Muscle layer of duodenum (tissue), 2 donors: ENCODE data around the gene STIM2.

Experiments used
- H3K27ac ChIP-seq: one replicate; pipeline ENCODE4 v1.7.0; 2013; ENCODE audit warnings: mild to moderate bottlenecking, low read length
- H3K27me3 ChIP-seq: one replicate; pipeline ENCODE4 v1.7.0; 2013; ENCODE audit warnings: low read depth, mild to moderate bottlenecking, control low read depth, low read length
- H3K36me3 ChIP-seq, 2 donors: one replicate each; pipeline ENCODE4 v1.7.0; 2013; ENCODE audit warnings: low read length in 2 of 2, control low read depth in 1 of 2, mild to moderate bottlenecking in 1 of 2; ENCODE audit not compliant: insufficient read depth in 2 of 2, control insufficient read depth in 1 of 2
- H3K4me1 ChIP-seq, 2 donors: one replicate each; pipeline ENCODE4 v1.7.0; 2013; ENCODE audit warnings: low read length in 2 of 2, mild to moderate bottlenecking in 2 of 2, control low read depth in 1 of 2, moderate library complexity in 1 of 2; ENCODE audit not compliant: insufficient read depth in 2 of 2, control insufficient read depth in 1 of 2
- H3K4me3 ChIP-seq, 2 donors: one replicate each; pipeline ENCODE4 v1.7.0; 2013; ENCODE audit warnings: low read length in 2 of 2, low read depth in 1 of 2, mild to moderate bottlenecking in 1 of 2
- H3K9me3 ChIP-seq, 2 donors: one replicate each; pipeline ENCODE4 v1.7.0; 2013; ENCODE audit warnings: low read length in 2 of 2, control low read depth in 1 of 2, mild to moderate bottlenecking in 1 of 2; ENCODE audit not compliant: control insufficient read depth in 1 of 2
- donor health status: healthy.

STIM2 gene

DNA sequence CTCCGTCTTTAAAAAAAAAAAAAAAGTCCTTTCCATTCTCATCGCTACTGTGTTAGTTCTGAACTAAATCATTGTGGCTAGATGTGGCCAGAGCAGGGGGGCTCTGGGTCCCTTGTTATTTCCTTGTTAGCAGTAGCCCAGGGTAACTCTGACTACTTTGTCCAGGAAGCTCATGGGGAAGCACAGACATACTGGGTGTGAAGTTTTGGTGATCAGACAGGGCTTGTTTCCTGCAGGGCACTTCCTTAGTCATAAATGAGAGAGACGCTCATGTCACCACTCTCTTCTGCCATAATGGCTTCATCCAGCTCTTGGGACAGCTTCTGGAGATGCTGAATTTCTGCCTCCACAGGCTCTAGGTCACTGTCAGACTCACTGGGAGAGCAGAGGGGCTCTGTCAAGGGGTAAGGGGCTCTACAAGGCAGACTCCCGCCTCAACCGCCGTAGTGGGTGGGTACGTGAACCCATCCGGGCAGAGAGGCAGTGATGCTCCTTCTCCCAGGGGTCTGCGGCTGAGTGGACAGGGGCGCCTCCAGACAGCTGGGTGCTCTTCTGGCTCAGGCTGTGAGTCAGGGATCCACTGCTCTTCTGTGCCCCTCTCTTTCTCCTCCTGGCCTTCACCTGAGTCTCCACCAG lies 12.9 kb downstream of the STIM2 start:
- no peaks in the 10 kb centered on the region for H3K9me3 ChIP-seq
- H3K27ac ChIP-seq = no peak overlapping the region
- no peaks in the 10 kb centered on the region for H3K27me3 ChIP-seq
- H3K4me1 ChIP-seq = no peaks in the 10 kb centered on the region
- H3K4me3 ChIP-seq = no peak overlapping the region
- H3K36me3 ChIP-seq = no peaks in the 10 kb centered on the region

DNA sequence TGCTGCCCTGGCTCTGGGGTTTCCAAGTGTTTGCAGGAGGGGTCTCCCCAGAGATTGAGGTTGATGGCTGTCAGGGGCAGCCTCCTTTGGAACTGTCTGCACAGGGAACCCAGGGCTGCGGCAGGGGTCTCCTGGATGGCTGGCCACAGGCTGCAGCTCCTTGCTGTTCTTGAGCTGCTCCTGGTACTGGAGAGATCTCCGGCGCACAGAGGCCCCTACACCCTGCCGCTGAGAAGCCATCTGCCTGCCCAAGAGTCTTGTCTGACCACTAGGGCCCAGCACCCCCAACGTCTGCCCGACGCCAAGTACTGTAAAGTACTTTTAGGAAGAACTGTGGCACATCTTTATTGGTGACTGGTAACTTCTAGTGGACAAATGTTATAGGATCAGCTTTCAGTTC lies 13.5 kb downstream of the STIM2 start:
- no peaks in the 10 kb centered on the region for H3K4me1 ChIP-seq
- H3K27ac ChIP-seq = no peak overlapping the region
- H3K27me3 ChIP-seq = no peaks in the 10 kb centered on the region
- H3K9me3 ChIP-seq = no peaks in the 10 kb centered on the region
- H3K4me3 ChIP-seq = no peak overlapping the region
- H3K36me3 ChIP-seq = no peaks in the 10 kb centered on the region

DNA sequence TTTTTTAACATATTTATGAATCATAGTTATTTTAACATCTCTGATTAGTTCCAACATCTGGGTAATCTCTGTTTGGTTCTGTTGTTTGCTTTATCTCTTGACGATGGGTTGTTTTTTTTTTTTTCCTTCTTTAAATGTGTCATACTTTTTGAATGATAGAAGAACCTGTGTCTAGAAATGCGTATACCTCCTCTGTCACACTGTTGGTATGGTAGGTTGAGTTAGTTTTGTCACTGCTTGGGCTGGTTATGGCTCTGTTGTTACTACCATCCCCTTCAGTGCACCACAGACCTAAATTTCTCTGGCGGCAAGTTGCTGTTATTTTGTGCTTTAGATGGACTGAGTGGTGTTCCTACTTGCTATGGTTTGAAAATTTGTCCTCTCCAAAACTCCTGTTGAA lies 16.8 kb downstream of the STIM2 start:
- Histone ChIP-seq H3K27ac (no peak overlapping the region), H3K36me3 (no peaks in the 10 kb centered on the region), H3K4me3 (no peak overlapping the region), H3K4me1 (no peaks in the 10 kb centered on the region), H3K27me3 (no peaks in the 10 kb centered on the region), H3K9me3 (no peaks in the 10 kb centered on the region)

DNA sequence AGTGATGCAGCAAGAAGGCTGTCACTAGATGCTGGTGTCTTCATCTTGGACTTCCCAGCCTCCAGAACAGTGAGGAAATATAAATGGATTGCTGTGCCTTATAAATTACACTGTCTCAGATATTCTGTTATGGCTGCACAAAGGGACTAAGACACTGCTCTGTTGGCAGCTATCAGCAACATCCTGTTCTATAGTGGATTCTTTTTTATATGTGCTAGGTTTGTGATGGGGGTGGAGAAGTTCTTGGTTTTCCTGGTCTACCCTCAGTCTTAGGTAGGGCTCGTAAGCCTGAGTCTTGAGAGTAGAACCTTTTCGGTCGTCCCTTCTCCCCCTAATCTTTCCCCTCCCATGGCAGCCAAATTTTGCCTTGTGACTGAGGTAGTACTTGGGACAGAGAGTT lies 17.3 kb downstream of the STIM2 start:
- Histone ChIP-seq H3K9me3 (no peaks in the 10 kb centered on the region), H3K36me3 (no peaks in the 10 kb centered on the region), H3K27me3 (no peaks in the 10 kb centered on the region), H3K4me3 (no peak overlapping the region), H3K4me1 (no peaks in the 10 kb centered on the region), H3K27ac (no peak overlapping the region)

DNA sequence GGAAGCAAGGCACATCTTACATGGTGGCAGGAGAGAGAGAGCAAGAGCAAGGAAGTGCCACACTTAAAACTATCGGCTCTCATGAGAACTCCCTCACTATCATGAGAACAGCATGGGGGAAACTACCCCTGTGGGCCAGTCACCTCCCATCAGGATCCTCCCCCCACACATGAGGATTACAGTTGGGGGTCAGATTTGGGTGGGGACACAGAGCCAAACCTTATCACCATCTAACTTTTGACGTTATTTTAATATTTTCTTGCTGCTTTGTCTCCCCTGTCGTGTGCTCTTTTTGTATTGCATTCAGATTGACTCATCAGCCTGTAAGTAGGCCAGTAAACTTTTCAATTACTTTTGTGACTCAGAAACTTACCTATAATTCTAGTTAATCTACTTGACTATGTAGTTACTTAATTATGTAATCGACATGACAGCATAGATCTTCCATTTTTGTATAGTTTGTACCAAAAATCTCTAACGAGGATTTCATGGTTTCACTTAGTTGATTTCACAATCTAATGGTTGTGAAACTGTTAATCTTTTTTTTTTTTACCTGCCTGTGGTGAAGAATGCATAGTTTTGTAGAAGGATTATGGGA lies 18.3 kb downstream of the STIM2 start:
- H3K27ac ChIP-seq = no peak overlapping the region
- no peaks in the 10 kb centered on the region for H3K36me3 ChIP-seq
- no peaks in the 10 kb centered on the region for H3K27me3 ChIP-seq
- no peaks in the 10 kb centered on the region for H3K9me3 ChIP-seq
- H3K4me3 ChIP-seq = no peak overlapping the region
- no peaks in the 10 kb centered on the region for H3K4me1 ChIP-seq

DNA sequence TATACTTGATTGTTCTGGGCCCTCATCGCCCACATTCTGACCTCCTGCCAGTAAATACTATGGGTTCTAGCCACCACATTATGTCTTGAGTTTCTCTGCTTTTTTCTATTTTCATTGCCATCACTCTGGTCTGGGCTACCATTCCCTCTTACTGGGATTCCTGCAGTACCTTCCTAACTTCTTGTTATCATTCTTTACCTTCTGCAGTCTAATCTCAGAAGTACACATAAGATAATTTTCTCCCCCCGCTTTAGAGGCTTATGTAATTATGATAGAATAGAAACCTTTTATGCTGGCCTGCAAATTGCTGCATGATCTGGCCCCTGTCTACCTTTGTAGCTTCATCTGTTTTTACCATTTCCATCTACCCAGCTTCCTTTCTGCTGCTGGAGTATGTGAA lies 19.2 kb downstream of the STIM2 start:
- no peaks in the 10 kb centered on the region for H3K27me3 ChIP-seq
- H3K36me3 ChIP-seq = no peaks in the 10 kb centered on the region
- no peak overlapping the region for H3K27ac ChIP-seq
- no peaks in the 10 kb centered on the region for H3K9me3 ChIP-seq
- H3K4me3 ChIP-seq = no peak overlapping the region
- no peaks in the 10 kb centered on the region for H3K4me1 ChIP-seq

DNA sequence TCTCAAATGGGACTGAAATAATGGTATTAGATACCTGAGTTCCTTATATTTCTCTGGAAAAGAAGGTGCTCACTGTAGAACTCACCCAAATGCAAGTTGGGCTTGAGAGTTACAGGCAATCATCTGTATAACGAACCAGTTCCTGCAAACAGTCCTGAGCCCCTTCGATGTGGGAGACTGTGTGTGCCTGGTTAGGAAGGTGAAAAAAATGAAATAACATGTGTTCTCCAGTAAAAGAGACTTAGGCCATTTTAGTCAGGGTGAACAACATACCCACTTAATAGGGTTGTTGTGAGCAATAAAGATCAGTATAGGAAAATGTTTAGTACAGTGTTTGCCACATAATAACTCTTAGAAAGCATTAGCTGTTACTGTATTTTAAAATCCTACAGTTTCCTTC lies 23.4 kb downstream of the STIM2 start:
- Histone ChIP-seq H3K4me3 (no peak overlapping the region), H3K27me3 (no peaks in the 10 kb centered on the region), H3K9me3 (no peaks in the 10 kb centered on the region), H3K27ac (no peak overlapping the region), H3K36me3 (no peaks in the 10 kb centered on the region), H3K4me1 (no peaks in the 10 kb centered on the region)

DNA sequence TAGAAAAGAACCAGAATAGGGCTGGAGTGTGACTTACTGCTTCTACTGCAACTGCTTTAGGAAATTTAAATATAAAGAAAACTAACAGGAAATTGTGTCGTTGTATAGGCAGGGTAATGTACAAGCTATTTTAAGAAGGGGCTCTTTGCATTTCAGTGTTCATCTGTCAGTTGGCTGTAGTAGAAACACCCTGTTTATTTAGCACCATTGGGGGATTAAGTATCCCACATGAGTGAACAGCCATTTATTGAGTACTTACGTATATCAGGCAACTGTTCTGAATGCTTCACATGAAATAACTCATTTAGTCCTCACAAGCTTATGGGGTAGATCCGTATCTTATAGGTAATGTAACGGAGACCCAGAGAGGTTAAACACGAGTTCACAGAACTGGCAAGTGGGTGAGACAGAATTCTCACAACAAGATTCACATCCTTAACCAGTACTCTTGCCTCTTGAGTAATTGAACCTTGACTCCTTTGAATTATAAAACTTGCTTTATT lies 23.9 kb downstream of the STIM2 start:
- Histone ChIP-seq H3K4me1 (no peaks in the 10 kb centered on the region), H3K27ac (peak overlapping the region; percentile 40), H3K27me3 (no peaks in the 10 kb centered on the region), H3K36me3 (no peaks in the 10 kb centered on the region), H3K4me3 (no peak overlapping the region), H3K9me3 (no peaks in the 10 kb centered on the region)

DNA sequence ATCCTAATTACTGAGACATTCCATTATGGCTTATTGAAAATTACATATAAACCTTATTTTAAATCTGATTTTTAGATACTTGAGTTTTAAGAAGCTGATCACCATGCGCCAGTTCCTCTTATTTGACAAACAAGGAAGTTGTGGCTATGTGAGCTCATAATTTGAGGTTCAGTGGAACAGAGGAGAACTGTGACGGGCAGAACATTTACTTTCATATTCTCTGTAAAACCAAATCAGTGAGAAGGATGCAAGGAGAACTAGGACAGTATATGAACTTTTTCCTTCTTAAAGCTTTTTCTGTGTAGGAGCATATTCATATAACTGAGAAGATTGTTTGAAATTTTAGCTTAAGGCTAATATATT lies 25.3 kb downstream of the STIM2 start:
- peak overlapping the region in 1 of 2 donors; percentile 28 for H3K4me3 ChIP-seq
- H3K4me1 ChIP-seq = no peaks in the 10 kb centered on the region
- no peak overlapping the region for H3K27ac ChIP-seq

DNA sequence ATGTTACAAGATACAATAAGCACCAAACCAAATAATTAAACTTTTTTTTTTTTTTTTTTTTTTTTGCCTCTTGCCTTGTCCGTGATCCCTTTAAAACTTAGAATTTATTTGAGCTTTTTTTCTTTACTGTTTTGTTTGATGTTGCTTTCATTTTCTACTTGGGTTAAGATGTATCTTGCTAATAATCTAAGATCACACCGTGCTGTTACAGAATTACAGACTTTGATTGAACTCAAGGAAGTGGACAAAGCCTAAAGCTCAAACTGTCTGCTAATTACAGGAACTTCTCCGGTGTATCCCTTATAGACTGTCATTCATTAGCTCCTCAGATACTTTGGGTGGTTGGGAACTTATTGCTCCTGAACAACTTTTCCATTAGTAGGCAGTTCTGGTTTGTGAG lies 26.5 kb downstream of the STIM2 start:
- H3K27ac ChIP-seq = no peak overlapping the region
- no peaks in the 10 kb centered on the region for H3K9me3 ChIP-seq
- H3K4me1 ChIP-seq = no peaks in the 10 kb centered on the region
- H3K27me3 ChIP-seq = no peaks in the 10 kb centered on the region
- H3K4me3 ChIP-seq = no peak overlapping the region
- no peaks in the 10 kb centered on the region for H3K36me3 ChIP-seq

More for the DNA sequence above, 25.3 kb downstream of the STIM2 start:
- no peaks in the 10 kb centered on the region for H3K27me3 ChIP-seq
- H3K36me3 ChIP-seq = no peaks in the 10 kb centered on the region
- H3K9me3 ChIP-seq = no peaks in the 10 kb centered on the region

DNA sequence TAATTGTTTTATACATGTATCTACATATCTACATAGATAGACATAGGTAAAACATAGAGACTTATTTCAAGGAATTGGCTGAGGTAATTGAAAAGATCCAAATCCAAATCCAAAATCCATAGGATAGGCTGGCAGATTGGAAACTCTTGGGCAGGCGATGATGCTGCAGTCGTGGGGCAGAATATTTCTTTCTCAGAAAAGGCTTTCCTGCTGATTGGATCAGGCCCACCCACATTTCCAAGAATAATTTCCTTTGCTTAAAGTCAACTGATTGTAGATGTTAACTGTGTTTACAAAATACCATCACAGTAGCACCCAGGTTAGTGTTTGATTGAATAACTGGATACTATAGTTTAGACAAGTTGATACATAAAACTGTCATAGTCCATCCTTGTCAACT lies 27.2 kb downstream of the STIM2 start:
- no peaks in the 10 kb centered on the region for H3K9me3 ChIP-seq
- no peaks in the 10 kb centered on the region for H3K27me3 ChIP-seq
- no peak overlapping the region for H3K4me3 ChIP-seq
- H3K27ac ChIP-seq = no peak overlapping the region
- no peaks in the 10 kb centered on the region for H3K4me1 ChIP-seq
- no peaks in the 10 kb centered on the region for H3K36me3 ChIP-seq

DNA sequence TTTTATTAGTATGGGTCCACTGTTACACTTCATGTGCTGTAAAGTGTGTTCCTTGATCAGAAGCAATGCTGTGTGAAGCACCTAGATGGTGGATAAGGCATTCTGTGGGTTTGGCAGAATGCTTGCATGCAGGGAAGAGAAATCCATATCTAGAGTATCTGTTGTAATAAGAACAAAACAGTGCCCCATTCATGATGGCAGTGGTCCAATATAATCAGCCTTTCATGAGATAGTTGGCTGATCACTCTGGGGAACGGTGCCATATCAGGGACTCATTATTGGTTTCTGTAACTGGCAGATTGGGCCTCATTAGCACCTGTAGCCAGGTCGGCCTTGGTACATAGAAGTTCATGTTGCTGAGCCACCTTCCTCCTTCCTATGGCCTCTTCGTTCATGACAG lies 28.7 kb downstream of the STIM2 start:
- Histone ChIP-seq H3K27me3 (no peaks in the 10 kb centered on the region), H3K4me3 (no peak overlapping the region), H3K36me3 (no peaks in the 10 kb centered on the region), H3K27ac (no peak overlapping the region), H3K9me3 (no peaks in the 10 kb centered on the region), H3K4me1 (no peaks in the 10 kb centered on the region)
